Dendritic cell treated with granulocyte-macrophage colony-stimulating factor and Interleukin-4, amounts not matched to agents 40 ng/mL and 50 ng/mL, for 4 days (primary cell): ENCODE data around the gene WBP1.

Experiments used
- H3K27ac Mint-ChIP-seq: one replicate; pipeline ENCODE4 v1.8.0; 2022; ENCODE audit warnings: mild to moderate bottlenecking, mixed read lengths
- H3K27me3 Mint-ChIP-seq: one replicate; pipeline ENCODE4 v1.8.0; 2022; ENCODE audit warnings: mild to moderate bottlenecking, mixed read lengths
- H3K36me3 Mint-ChIP-seq: one replicate; pipeline ENCODE4 v1.8.0; 2022; ENCODE audit warnings: low read depth, mixed read lengths
- H3K4me1 Mint-ChIP-seq: one replicate; pipeline ENCODE4 v1.8.0; 2022; ENCODE audit warnings: low read depth, mixed read lengths
- H3K4me3 Mint-ChIP-seq: one replicate; pipeline ENCODE4 v1.8.0; 2022; ENCODE audit warnings: mild to moderate bottlenecking, moderate library complexity, mixed read lengths
- H3K9me3 Mint-ChIP-seq: one replicate; pipeline ENCODE4 v1.8.0; 2022; ENCODE audit warnings: mixed read lengths
- intact Hi-C: fragments of 100-400 bp; cut with micrococcal nuclease; formaldehyde crosslinking; loops from one replicate; pipeline ENCODE4 v1.15.0; 2022

Gene WBP1

GRCh38 chr2:74502720-74503505 lies 44.7 kb downstream of the WBP1 start:
- Mint-ChIP-seq H3K36me3 (peaks cover 54% of the 10 kb centered on the region), H3K27ac (peak overlapping the region; percentile 94), H3K4me3 (peak overlapping the region; percentile 87), H3K4me1 (peaks cover 82% of the 10 kb centered on the region), H3K9me3 (no peaks in the 10 kb centered on the region), H3K27me3 (peaks cover 47% of the 10 kb centered on the region)
- intact Hi-C loops = no loop called here

- H3K9me3 Mint-ChIP-seq = no peaks in the 10 kb centered on the region
- H3K27ac Mint-ChIP-seq = peak overlapping the region; percentile 94
- H3K36me3 Mint-ChIP-seq = peaks cover 55% of the 10 kb centered on the region
- H3K4me1 Mint-ChIP-seq = peaks cover 81% of the 10 kb centered on the region
- intact Hi-C loops = no loop called here
- H3K27me3 Mint-ChIP-seq = peaks cover 47% of the 10 kb centered on the region
- H3K4me3 Mint-ChIP-seq = peak overlapping the region; percentile 87
Measured at GRCh38 chr2:74503506-74504475, 45.6 kb downstream of the WBP1 start.

GRCh38 chr2:74504591-74504990 lies 46.4 kb downstream of the WBP1 start:
- H3K27ac Mint-ChIP-seq = peak overlapping the region; percentile 94
- intact Hi-C loops = no loop called here
- peaks cover 42% of the 10 kb centered on the region for H3K27me3 Mint-ChIP-seq
- peaks cover 55% of the 10 kb centered on the region for H3K36me3 Mint-ChIP-seq
- no peaks in the 10 kb centered on the region for H3K9me3 Mint-ChIP-seq
- peak overlapping the region; percentile 87 for H3K4me3 Mint-ChIP-seq
- peaks cover 73% of the 10 kb centered on the region for H3K4me1 Mint-ChIP-seq

- peak overlapping the region; percentile 31 for H3K4me3 Mint-ChIP-seq
- intact Hi-C loops = loop anchor here (2.0 kb wide), 1 partner anchor 51 kb away; the partner anchor contains the start of gene INO80B
- H3K27ac Mint-ChIP-seq = peak overlapping the region; percentile 94
- no peaks in the 10 kb centered on the region for H3K9me3 Mint-ChIP-seq
- peaks cover 42% of the 10 kb centered on the region for H3K27me3 Mint-ChIP-seq
- peaks cover 55% of the 10 kb centered on the region for H3K36me3 Mint-ChIP-seq
- peaks cover 67% of the 10 kb centered on the region for H3K4me1 Mint-ChIP-seq
Measured at GRCh38 chr2:74505448-74506246, 47.4 kb downstream of the WBP1 start.

GRCh38 chr2:74507145-74507925 lies 49.1 kb downstream of the WBP1 start, which contains the start of gene PCGF1:
Gene PCGF1, minus strand, starts transcription at chr2:74507695. Its CDS starts 27 bp downstream, at chr2:74507668.
- Mint-ChIP-seq H3K4me1 (peaks cover 55% of the 10 kb centered on the region), H3K36me3 (peaks cover 55% of the 10 kb centered on the region), H3K27me3 (peaks cover 42% of the 10 kb centered on the region), H3K9me3 (no peaks in the 10 kb centered on the region), H3K4me3 (peak within 1 kb of the TSS; percentile 89), H3K27ac (peak within 1 kb of the TSS; percentile 95)
- intact Hi-C loops = loop anchor here (1.0 to 2.0 kb wide), 2 partner anchors 22 to 53 kb away; partner anchors contain the start of genes AUP1, HTRA2 and INO80B

- H3K27ac Mint-ChIP-seq = peak overlapping the region; percentile 95
- H3K9me3 Mint-ChIP-seq = no peaks in the 10 kb centered on the region
- H3K36me3 Mint-ChIP-seq = peaks cover 49% of the 10 kb centered on the region
- H3K27me3 Mint-ChIP-seq = peaks cover 47% of the 10 kb centered on the region
- H3K4me1 Mint-ChIP-seq = peaks cover 50% of the 10 kb centered on the region
- intact Hi-C loops = loop anchor here (1.0 to 2.0 kb wide), 2 partner anchors 21 to 53 kb away; partner anchors contain the start of genes AUP1, HTRA2 and INO80B
- peak overlapping the region; percentile 89 for H3K4me3 Mint-ChIP-seq
Measured at GRCh38 chr2:74507926-74508520, 49.8 kb downstream of the WBP1 start.

GRCh38 chr2:74510272-74510671 lies 52.0 kb downstream of the WBP1 start:
- Mint-ChIP-seq H3K4me1 (peaks cover 36% of the 10 kb centered on the region), H3K4me3 (no peak overlapping the region), H3K36me3 (peaks cover 26% of the 10 kb centered on the region), H3K27me3 (peaks cover 66% of the 10 kb centered on the region), H3K9me3 (no peaks in the 10 kb centered on the region), H3K27ac (no peak overlapping the region)
- intact Hi-C loops = no loop called here
